NCI-H2227 (cell line): ENCODE measurements around the gene ZNF385B.

Experiments used
- DNase-seq: peaks from one replicate; lab custom pipeline; 2025; ENCODE audit not compliant: unreplicated experiment; lab: John Stamatoyannopoulos, UW

Gene ZNF385B

DNA sequence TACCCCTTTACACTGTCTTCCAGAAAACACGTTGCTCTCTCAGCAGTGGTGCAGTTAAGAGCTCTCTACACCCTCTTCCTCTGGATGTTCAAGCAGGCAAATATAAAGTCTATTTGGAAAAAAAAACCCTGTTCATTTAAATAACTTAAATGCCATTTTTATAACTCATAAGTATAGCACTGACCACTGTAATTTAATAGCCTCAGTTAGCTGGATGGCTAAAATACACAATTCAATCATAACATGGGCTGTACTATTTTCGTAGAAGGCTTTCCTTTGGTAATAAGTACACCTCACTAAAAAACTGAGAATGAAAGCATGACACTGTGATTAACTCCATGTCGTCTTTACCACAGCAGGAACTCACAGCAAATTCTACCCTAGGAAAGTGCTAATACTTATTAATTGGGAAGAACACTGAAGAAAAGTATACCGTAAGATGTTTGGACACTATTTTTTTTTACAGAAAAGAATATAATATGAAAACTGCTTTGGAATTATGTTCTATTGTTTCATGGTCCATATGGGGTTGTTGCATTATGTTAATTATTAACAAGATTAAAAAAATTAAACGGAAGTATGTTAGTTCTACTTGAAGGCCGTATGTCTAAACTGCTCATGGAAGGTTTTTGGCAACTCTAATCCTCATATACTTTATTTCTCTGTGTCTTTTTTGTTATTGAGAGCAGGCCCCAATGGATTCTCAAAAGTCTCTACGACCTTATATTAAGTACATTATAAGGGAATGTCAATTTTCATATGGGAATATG is 269.1 kb downstream of the ZNF385B start:
- DNase-seq = peak; percentile 35

DNA sequence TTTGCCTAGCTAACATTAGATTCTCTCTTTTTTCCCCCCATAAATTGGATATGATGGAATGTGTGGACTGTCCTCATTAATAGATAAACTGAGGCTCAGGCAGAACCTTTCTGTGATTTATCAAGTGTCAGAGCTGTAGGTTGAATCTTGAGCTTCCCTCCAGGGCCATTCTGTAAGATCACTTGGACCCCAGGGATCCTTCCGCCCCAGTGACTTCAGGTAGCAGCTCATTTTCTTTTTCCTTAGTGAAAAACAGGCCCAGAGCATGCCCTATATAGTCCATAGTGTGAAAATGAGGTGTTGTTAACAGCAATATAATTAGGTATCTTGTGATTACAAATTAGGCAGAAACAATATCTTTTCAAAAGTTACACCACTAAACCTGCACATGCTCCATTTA is 269.7 kb downstream of the ZNF385B start:
- no peak for DNase-seq

DNA sequence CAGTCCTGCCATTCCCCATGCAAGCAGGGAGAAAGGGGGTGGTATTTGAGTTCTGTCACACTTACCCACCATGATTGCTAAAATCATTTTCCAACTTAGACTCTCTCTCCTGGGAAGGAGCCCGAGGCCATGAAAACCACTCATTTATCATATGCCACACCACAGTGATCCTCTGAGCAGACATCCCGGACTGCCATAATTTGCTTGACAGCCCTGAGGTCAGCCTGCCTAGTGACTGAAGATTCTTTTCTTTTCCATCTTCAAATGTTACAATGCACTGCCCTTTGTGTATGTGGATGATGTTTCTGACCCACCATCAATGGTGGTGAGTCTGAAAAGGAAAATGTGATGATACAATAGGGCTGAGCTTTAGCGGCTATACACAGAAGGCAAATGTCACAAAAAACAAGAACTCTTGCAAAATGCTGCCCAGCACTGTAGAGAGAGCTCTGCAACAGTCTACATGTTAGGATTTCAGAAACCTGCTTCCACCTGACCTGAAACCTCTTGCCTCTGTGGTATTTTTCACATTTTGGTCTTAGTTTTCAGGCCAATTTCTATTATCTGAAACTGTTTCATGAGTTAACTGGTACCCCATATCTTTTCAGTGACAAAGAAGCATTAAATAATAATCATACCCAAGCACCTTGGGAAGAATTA is 272.8 kb downstream of the ZNF385B start:
- no peak for DNase-seq

DNA sequence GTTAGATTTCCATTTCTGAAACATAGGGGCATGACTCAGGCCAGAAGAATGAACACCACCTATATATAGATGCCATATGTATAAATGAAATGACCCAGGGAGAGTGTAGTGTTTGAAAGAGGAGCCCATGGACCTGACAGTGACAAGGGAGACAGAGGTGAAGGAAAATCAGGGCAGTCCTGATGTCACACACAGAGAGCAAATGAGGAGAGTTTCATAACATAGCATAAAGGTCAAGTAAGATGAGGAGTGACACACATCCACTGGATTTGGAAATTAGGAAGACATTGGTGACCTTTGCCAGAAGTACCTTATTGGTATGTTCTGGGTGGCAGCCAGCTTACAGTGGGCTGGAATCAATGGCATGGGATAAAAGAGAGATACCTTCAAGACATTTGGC is 276.7 kb downstream of the ZNF385B start:
- no peak for DNase-seq

DNA sequence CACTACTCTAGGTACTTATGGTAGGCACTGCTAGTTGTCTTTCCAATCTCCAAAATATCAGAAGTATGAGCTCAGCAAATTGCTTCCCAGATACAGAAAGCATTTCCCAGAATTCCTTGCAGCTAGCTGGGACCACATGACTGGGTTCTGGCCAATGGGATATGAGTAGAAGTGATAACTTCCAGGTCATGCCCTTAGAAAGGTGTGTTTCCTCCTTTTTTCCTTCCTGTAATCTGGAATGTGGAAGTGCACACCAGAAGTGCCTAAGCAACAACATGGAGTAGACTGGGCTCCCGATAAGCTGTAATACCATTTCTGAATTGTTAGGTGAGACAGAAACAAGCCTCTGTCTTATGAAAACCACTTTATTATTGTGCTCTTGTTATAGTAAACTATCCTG is 279.8 kb downstream of the ZNF385B start:
- peak; percentile 16 for DNase-seq

DNA sequence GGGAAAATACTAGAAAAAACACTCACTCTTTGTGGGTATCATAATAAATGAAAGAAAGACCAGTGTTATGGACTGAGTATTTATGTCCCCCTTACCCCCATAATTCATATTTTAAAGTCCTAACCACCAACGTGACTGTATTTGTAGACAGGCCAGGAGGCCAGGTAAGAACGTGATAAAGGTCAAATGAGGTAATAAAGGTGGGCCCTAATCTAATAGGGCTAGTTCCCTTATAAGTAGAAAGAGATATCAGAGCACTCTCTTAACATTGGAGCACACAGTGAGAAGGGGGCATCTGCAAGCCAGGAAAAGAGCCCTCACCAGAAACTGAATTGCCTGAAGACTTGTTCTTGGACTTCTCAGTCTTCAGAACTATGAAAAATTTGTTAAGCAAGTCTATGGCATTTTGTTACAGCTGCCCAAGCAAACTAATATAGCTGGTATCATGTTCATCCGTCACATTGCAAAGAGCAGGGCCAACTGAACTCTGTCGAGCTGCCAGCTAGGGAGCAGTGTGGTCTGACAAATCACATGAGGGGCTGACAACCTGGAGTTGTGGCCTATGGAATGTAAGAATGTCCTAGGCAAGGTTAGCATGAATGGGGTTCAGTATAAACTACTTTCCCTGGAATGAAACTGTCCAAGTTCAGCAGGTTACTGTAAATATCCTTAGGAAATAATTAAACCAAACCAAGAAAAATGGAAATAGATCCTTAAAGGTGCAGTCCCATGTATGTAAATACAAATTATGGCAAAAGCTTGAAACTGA is 280.9 kb downstream of the ZNF385B start:
- DNase-seq = no peak

DNA sequence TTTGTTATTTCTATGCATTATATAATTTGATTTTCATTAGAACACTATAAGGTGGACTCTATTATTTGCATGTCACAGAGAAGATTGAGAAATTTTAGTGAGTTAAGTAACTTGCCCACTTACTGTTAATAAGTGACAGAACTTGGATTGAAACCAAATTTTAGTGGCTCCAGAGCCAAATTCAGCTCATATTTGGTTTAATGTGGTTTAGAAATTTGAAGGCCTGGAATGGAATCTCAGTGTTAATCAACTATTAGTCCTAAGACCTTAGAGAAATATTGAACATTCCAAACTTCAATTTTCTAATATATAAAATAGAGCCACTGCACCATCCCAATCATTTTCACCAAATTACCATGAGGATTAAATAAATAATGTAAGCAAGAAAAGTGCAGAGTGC is 281.6 kb downstream of the ZNF385B start:
- DNase-seq = no peak

DNA sequence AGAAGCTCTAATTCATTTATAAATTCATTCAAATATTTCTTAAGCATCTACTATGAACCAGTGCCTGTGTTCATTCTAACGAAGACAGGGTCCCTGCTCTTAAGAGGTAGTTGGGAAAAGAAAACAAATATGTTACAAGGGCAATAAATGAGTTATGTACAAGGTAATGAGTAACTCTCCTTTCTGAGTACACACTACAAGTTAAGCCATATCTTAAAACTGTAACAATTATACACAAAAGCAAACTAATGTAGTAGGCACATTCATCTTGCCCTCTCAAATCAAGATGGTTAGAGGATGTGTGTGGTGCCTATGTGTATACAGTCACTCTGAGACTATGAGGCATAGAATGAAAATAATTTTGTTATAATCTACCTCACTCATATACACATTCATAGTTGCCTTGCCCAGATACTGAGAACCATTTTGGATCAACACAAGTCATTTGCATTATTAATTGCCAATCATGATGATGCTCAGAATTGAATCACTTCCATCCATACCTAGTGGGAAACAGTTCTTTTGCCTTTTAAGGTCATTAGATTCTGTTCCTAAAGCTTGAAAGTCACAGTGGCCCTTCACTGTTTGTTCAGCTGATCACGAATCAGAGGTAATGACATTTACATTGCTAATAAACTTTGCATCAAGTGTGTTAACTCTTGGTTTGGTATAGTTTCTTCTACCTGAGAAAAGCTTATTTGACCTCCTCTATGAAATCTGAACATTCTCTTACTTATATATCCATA is 283.1 kb downstream of the ZNF385B start:
- DNase-seq = no peak

DNA sequence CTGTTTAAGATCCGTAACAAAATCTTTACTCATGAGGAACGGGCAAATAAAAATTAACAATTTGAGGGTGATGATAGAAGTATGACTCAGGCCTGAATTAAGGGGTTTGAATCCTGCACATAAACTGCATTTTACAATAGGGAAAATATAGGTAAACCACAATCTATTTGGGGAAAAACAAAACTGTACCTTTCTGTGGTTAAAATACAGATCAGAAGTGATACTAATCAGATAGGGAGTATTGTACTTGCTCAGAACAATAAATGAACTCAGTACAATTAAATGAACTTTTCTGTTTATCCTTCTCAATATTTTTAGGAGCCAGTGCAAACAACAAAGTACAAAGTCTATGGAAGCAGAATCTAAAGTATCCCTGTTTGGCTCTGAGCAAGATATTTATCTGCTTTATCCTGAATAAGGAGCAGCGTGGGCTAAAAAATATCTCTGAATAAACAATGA is 287.3 kb downstream of the ZNF385B start:
- DNase-seq = no peak

DNA sequence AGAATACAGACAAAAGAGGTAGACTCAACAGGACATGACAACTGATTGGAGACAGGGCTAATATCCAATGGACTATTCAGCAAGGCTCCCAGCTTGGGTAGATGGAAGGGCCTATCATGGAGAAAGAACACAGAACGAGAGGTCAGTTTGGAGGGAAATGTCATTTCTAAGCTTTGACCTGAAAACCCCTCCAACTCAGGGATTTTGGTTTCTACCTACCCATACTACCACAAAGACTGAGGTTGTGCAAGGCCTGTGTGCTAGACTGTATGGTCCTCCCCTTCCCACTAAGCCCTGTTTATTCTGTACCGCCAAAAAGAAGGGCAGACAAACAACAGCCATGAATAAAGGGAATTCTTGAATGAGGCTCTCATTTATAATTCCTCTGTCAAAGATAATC is 288.9 kb downstream of the ZNF385B start:
- no peak for DNase-seq

DNA sequence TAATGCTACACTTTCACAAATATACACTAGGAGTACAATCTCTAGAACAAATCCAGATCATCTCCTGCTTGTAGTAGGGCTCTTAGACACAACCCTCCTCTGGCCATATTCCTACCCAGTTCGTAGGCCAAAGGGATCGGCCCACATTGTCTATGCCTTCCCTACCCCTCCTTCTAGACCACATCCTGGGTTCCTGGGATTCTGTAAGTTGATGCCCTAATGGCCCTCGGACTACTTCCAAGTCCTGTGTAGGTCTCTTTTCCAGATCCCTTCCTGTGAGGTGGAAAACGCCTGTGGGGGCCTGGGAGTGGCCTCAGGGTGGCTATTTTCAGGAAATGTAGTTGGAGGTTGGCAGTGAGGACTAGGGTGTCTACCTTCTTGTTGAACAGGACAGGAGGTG is 289.7 kb downstream of the ZNF385B start:
- no peak for DNase-seq

DNA sequence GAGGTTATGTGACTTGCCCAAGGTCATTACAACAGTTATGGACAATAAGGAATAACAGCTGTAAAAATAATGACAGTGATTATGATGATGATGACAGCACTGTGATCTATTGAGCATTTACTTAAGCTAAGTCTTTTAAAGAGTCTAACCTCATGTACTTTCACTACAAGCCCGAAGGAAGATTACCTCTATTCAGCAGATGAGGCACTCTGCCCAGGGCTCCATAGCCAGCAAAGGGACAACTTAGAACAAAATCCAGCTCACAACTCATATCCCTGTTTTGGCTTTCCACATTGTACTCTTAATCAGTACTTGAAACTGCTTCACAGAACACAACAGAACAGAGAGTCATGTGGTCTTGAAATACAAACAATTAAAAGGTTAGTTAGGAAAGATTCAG is 290.2 kb downstream of the ZNF385B start:
- peak; percentile 60 for DNase-seq

DNA sequence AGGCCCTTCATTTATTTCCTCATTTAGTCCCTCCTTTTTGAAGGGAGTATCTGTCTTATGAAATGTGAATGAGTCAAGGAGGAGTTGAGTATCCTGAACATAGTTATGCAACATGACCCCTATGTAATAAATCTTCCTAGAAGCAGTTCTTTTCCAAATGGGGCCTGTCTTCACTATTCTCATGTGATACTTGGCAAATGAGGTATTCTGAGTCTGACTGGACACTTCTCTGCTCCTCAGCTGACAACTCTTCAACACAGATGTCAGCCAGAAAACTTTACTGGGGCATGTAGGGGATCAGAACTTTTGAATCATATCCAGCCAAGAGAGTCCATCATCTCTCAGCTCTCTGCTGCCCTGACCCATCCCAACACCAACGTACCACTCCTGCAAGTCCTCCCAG is 291.6 kb downstream of the ZNF385B start:
- DNase-seq = no peak

DNA sequence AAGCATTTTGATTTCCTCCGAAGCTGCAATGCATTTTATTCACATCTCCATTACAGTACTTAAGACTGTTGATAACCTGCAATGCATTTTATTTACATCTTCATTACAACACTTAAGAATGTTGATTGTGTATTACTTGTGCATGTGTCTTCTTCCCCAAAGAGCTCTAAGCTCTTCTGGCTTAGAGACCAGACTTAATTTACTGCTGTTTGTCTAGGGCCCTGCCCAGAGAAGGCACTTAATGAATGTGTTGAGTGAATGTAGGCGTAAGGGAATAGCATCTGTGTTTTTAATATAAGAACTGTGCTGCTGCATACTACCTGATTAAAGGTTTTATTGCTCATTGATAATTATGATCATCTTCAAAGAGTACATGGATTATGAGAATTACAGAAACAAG is 295.6 kb downstream of the ZNF385B start:
- no peak for DNase-seq

DNA sequence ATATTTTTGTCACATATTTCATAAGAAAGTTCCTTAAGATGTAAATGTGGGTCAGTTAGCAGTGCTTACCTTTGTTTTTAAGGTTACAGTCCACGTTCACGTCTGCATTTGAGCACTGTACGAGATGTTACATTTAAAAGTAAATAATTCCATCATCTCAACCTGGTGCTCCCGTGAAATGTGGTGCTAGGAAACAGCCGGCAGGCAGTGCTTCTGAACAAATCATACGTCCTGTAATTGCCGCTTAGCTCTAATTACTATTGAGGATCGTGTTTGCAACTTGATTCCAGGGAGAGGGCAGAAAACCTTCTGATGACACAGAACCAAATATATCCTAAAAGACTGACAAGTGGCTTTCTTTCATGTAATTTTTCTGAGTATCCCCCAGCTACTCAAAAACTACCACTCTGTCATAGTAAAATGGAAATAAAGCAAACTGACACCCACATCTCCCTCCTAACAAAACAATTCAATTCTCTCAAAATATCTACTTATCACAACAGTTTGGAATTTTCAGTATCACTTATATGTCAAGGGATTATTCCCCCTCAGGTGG is 299.0 kb downstream of the ZNF385B start:
- peak; percentile 91 for DNase-seq

DNA sequence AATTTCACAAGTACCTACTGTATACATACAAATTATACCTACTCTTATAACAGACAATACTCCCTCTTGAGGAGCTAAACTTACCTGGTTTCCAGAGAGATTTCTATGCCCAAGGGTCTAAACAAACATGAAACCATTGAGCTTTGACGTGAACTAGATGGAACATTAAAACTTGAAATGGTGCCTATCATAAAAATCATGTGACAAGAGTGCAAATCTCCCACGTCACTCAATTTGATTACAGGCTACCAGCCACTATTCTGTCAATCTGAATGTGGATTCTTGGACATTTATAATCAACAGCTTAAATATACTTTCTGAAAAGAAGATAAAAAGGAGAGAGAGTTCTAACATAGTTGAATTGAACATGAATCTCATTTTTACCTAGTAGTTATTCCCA is 299.7 kb downstream of the ZNF385B start:
- peak; percentile 70 for DNase-seq

DNA sequence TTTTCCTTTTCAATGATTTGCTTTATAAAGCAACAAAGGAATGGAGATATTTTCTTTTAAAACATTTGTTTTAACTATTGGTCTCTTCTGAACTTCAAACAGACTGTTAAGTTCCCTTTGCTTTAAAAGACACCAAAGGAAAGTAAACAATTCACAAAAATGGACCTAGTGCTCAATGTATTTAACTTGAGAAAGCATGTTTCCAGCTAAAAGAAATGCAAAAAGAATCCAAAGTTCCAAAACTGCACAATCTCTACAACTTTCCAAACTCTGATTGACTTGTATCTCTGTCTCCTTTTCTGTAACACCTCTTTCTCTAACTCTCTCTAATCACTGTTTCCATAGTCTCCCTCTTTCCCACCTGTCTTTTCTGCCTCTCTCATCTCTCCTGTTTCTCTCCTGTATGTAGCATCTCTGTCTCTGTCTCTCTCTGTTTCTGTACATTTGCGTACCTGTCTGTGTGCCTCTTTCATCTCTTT is 301.1 kb downstream of the ZNF385B start:
- no peak for DNase-seq

DNA sequence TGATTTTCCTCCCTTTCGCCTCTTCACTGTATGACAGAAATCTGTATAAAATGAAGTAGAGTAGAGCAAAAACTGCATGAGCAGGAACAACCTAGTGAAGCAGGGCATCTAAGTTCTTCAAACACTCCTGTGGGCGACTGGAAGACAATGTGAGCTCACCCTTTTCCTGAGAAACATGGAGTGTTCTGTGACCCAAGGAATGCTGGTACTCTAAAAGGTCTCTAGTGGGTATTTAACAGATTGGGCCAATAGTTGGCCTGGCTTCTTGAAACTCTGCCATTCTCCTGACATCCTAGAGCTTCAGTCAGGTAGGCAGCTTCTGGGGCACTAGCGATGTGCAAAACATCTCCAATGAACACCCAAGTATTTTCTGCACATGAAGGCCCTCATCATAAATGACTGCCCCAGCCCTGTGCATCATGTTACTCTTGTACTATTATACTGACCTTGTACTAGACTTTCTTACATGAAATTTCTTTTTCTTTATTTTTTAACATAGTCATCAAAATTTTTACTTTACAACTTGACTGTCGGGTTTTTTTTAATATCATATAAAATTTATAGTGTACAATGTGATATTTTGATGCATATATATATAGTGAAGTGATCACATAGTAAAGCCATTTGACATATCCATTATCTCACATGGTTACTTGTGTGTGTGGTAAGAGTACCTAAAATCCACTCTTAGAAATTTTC is 302.2 kb downstream of the ZNF385B start:
- DNase-seq = no peak

DNA sequence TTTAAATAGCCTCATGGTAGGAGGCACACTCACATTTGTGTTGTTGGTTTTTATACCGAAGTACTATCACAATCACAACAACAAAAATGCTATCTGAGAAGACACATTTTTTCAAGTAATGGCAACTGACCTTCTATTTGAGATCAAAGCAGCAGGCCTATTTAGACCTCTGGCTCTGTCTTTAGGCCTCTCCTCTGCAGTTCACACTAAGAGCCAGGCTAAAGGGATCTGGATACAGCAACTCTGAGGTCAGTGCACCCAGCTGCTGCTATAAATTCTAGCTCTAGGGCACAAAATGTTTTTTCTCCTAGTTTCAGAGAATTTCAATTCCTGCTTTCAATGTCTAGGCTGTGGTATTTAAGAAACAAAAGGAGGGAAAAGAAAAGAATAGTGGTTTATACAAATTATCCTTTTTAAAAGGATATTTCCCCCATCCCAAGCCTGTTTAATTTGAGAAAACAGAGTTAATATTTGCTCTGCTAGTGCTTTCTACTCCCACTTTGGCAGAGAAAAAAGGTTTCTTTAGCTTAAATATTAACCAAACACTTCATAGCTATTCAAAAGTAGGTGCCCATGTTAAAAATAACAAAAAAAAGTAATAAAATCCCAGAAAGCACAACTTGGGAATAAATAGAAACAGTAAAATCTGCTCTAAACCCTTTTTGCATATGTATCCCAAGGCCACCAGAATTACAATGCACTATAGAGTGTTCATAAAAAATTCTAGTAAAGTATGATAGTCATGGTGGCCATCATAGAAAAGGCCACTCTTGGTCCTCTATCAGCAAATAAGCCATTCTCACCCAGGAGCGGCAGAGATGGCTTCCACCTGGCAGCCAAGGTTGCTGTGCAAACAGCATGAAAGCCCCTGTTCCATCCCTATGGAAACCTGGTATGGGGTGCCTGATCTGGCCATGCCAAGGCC is 303.1 kb downstream of the ZNF385B start:
- DNase-seq = peak; percentile 18
